ENCODE data around the gene SOWAHB. TPM values are rescaled to one million over a fixed set of nuclear protein-coding genes. Genes with fewer than 3 reads are reported as not detected.

Gene SOWAHB
- total and polyA plus RNA-seq, 7 donors: under 0.01 to 12.3 (median 7.8) TPM; not detected in 2

- Histone ChIP-seq H3K36me3 (no peaks in the 10 kb centered on the region), H3K4me3 (no peak overlapping the region), H3K4me1 (peaks cover 0 to 9% (median 0%) of the 10 kb centered on the region in 4 donors), H3K27me3 (no peaks in the 10 kb centered on the region), H3K9me3 (no peaks in the 10 kb centered on the region), H3K27ac (no peak overlapping the region)
- no peak for DNase-seq
- no peak for TF ChIP-seq EP300 (IDR thresholded peaks at IDR 0.05)
- intact Hi-C loops (cut with DNase I): no loop called here
- 84 to 94% methylated on average over 4 of the region's 4 CpGs for WGBS, 2 donors
Observed at GRCh38 chr4:76904646-76905190, 6.8 kb upstream of the SOWAHB start.

GRCh38 chr4:76902233-76902890 is 4.4 kb upstream of the SOWAHB start:
- Histone ChIP-seq H3K27ac (no peak overlapping the region), H3K27me3 (peaks cover 7 to 13% (median 8%) of the 10 kb centered on the region in 3 donors), H3K4me3 (no peak overlapping the region), H3K36me3 (no peaks in the 10 kb centered on the region), H3K9me3 (no peaks in the 10 kb centered on the region), H3K4me1 (peaks cover 0 to 18% (median 10%) of the 10 kb centered on the region in 4 donors)
- intact Hi-C loops (cut with DNase I): no loop called here
- no peak for DNase-seq
- WGBS, 2 donors: 16 to 57% methylated on average over 3 of the region's 3 CpGs
- TF ChIP-seq CTCF (IDR thresholded peaks at IDR 0.05): no peak
- no peak for TF ChIP-seq POLR2AphosphoS5 (IDR thresholded peaks at IDR 0.05)
- no peak for TF ChIP-seq POLR2A (IDR thresholded peaks at IDR 0.05)
- TF ChIP-seq EP300 (IDR thresholded peaks at IDR 0.05): no peak

DNA sequence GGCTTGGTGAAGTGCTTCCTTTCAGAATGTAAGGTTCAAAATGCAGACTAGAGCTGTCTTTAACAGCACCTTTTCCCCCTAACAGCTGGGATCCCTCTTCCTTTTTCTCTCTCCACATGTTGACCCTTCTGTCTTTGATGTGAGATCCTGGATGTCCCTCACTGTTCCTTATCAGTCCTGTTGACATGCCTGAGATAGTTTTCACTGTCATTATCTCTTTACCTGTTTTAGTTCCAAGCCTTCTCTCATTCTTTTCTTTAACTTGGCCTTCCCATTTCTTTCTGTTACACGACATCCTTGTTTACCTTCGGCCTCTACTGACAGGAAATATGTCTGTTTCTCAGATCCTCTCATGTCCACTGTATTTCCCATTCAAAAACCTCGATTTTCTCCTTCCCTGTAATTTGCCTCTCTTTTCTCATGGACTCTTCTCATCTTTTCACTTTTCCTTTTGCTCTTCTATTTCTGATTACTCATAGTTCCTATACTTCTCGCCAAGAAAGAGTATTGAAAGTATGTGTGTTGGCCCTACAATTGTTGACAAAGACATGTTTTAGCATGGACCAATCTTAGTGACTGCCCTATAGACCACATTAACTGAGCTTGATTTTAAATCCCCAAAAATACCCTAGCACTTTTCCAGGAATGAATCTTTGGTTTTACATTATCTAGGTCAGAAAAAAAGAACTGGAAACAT is 1.2 kb upstream of the SOWAHB start:
- no peak for TF ChIP-seq POLR2AphosphoS5 (IDR thresholded peaks at IDR 0.05)
- no peak for TF ChIP-seq POLR2A (IDR thresholded peaks at IDR 0.05)
- no peak for TF ChIP-seq EP300 (IDR thresholded peaks at IDR 0.05)
- TF ChIP-seq CTCF (IDR thresholded peaks at IDR 0.05): no peak
- intact Hi-C loops (cut with DNase I): no loop called here
- Histone ChIP-seq H3K9me3 (no peaks in the 10 kb centered on the region), H3K4me3 (no peak overlapping the region), H3K27me3 (peaks cover 24 to 42% (median 28%) of the 10 kb centered on the region in 3 donors), H3K36me3 (no peaks in the 10 kb centered on the region), H3K27ac (no peak overlapping the region), H3K4me1 (peaks cover 0 to 22% (median 18%) of the 10 kb centered on the region in 4 donors)
- 59 to 73% methylated on average over 4 of the region's 4 CpGs for WGBS, 2 donors
- DNase-seq: no peak

GRCh38 chr4:76898385-76898692 is 395 bp upstream of the SOWAHB start:
- Histone ChIP-seq H3K4me3 (peak overlapping the region in 3 of 4 donors; percentile 39 to 51 (median 50)), H3K9me3 (no peaks in the 10 kb centered on the region), H3K4me1 (peaks cover 0 to 22% (median 18%) of the 10 kb centered on the region in 4 donors), H3K27ac (no peak overlapping the region), H3K27me3 (peaks cover 24 to 42% (median 28%) of the 10 kb centered on the region in 3 donors), H3K36me3 (no peaks in the 10 kb centered on the region)
- no peak for DNase-seq
- intact Hi-C loops (cut with DNase I): no loop called here
- WGBS, 2 donors: 8 to 10% methylated on average over 14 of the region's 14 CpGs
- TF ChIP-seq CTCF (IDR thresholded peaks at IDR 0.05) (no peak), POLR2AphosphoS5 (IDR thresholded peaks at IDR 0.05) (no peak), EP300 (IDR thresholded peaks at IDR 0.05) (no peak), POLR2A (IDR thresholded peaks at IDR 0.05) (no peak)
